ENCODE results near the gene SPTBN4. TPM values are rescaled to one million over a fixed set of nuclear protein-coding genes. Genes with fewer than 3 reads are reported as not detected.
"Not testable (repeated sequence)": the region's sequence is repeated elsewhere in the genome, so short reads cannot be mapped to it uniquely, and the experiment has no call there.

Gene SPTBN4
- total RNA-seq, 1 donor from 2014 or later: 0.20 TPM

DNA sequence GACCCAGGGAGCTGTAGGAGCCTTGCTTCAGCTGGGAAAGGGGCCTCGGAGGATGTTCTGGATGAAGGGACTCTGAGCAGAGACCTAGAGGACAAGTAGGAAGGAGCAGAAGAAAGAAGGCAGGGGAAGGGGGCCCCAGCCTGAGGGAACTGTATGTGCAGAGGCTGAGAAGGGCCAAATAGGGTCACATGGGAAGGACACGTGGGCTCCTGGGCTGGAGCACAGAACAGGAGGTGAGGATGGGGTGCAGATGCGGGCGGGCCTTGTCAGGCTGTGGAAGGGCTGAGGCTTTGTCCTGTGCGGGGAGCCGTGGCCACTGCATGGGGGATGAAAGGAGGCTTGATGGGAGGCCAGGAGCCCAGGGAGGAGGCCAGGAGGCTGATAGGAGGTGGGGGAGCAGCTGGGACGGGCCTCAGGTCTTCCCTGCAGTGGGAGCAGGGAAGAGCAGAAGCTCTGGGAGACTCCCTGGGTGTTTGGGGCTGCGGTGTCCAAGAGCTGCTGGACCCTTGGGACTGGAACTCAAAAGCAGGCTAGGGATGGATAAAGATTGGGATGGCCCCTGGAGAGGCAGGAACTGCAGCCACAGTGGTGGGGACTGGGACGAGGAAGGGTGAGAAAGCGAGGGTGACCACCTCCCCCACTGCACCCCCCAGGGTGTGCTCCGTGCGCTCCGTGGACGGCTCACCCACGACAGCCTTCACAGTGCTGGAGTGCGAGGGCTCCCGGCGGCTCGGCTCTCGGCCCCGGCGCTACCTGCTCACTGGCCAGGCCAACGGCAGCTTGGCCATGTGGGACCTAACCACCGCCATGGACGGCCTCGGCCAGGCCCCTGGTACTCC, 123.0 kb downstream of the SPTBN4 start:
- peak; percentile 2 for ATAC-seq

DNA sequence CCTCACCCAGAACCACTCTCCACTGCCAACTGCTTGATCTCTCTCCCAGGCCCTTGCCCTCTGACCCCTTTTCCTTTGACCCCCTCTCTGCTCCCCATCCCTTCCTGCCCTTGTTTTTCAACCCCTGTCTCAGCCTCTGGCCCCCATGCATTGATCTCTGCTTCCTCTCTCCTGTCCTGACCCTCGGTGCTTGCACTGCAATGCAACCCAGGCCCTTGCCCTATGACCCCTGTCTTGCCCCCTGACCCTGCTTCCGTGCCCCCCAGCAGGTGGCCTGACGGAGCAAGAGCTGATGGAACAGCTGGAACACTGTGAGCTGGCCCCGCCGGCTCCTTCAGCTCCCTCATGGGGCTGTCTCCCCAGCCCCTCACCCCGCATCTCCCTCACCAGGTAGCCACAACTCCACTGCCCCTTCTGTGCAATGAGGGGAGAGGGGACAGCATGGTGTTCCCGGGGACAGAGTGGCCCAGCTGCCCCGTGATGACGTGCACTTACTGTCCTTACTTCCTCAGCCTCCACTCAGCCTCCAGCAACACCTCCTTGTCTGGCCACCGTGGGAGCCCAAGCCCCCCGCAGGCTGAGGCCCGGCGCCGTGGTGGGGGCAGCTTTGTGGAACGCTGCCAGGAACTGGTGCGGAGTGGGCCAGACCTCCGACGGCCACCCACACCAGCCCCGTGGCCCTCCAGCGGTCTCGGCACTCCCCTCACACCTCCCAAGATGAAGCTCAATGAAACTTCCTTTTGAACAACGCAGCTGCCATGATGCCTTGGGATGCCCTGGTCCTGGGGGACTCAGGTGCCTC, 123.9 kb downstream of the SPTBN4 start:
- no peak for ATAC-seq

DNA sequence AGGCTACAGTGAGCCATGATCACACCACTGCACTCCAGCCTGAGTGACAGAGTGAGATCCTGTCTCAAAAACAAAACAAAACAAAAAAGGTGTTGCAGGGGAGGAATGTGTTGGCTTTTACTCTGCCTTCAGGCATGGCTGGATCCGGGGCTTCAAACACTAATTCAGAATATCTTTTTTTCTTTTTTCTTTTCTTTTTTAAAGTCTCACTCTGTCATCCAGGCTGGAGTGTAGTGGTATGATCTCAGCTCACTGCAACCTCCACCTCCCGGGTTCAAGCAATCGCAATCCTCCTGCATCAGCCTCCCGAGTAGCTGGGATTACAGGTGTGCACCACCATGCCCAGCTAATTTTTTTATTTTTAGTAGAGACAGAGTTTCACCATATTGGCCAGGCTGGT, 124.9 kb downstream of the SPTBN4 start:
- not testable (repeated sequence) for ATAC-seq

DNA sequence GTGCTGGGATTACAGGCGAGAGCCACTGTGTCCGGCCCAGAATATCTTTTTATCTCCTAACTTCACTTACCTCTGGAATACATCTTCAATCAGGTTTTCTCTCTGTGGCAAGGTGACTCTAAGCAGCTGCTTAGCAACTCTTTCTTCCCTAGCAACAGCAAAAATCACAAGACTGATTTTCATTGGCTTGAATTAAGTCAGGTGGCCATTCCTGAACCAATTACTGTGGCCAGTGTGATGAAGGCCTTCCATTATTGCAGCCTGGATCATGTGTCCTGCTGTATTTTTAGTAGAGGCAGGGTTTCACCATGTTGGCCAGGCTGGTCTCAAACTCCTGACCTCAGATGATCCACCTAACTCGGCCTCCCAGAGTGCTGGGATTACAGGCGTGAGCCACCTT, 125.4 kb downstream of the SPTBN4 start:
- peak; percentile 45 for ATAC-seq

- no peak for ATAC-seq
These were observed 127.5 kb downstream of the SPTBN4 start for GRCh38 chr19:40594255-40594654.

DNA sequence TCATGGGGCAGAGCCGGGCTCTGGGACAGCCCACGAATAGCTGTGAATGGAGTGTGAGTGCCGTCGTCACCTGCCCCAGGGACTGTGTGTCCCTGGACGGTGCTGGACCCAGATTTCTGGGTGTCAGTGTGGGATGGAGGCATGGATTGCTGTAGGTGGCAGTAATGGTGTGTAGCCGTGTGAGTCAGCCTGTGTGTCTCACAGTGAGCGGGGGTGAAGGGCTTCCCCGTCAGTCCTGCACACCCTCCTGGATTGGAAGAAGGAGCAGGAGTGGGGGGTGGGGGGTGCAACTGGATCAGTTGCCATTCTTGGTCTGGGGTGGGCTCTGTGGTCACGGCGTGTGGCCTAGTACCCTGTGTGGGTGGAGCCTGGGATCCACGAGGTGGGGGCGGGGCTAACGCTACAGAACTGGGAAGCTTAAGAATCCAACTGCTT, 127.9 kb downstream of the SPTBN4 start:
- no peak for ATAC-seq

DNA sequence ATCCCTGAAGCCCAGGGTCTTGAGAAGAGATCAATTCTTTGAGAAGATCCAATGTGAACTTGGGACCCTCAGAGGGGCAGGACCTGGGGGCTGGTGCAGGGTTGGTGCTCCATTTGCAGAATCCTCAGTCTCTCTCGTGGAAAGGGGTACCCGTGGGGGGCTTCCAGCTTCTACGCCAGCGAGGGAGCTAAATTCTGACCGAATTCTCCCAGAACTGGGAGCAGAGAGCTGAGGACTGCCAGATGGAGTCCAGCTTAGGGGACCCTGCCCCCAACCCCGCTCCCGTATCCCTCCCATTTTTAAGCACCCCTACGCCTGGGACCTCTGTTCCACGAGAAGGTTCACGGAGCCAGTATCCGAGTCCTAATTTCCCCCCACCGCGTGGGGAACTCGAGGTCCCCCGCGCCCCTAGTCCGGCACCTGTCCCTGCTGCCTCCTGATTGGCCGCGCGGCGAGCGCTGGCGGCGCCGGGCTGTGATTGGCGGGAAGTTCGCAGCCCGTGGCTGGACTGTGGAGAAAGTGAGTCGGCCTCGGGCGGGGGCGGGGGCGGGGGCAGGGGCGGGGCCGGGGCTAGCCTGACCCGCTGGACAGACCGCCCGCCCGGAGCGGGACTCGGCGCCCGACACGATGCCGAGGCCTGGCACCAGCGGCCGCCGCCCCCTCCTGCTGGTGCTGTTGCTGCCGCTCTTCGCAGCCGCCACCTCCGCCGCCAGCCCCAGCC, 130.0 kb downstream of the SPTBN4 start:
- no peak for ATAC-seq

- ATAC-seq: no peak
These were observed 130.6 kb downstream of the SPTBN4 start for GRCh38 chr19:40597329-40597838.

DNA sequence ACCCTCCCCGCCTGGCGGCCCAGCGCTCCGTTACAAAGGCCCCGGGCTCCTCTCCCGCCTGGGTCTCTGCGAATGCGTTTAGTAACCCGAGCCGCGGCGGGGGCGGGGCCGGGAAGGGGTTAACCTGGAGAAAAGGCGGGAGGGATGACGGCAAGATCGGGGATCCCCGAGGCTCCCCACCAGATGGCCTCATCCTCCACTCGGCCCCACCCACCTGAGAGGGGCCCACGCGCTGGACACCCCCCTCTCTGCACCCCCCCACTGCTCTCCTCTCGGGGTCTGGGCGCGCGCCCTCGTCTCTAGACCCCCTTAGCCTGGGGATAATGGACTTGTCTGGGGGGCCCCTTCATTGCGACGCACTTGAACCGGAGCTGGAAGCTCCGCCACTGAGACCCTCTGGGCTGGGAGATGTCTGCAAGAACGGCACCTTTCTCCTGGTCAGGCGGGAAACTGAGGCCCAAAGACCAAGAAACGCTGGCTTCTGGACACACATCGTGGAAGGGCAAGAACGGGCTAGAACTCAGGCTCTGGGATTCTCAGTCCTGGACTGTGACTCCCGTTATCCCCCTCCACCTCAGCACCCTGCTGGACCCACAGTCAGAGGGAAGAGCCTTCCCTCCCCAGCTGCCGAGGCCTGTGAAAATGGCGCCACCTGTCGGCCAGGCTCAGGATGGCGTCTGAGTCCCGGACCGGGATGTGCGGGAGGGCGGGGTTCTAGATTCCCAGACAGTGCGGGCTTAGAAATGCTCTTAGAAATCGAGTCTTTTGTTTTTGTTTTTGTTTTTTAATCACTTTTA, 131.5 kb downstream of the SPTBN4 start:
- peak; percentile 48 for ATAC-seq

GRCh38 chr19:40598918-40599307, 132.1 kb downstream of the SPTBN4 start:
- ATAC-seq: no peak

DNA sequence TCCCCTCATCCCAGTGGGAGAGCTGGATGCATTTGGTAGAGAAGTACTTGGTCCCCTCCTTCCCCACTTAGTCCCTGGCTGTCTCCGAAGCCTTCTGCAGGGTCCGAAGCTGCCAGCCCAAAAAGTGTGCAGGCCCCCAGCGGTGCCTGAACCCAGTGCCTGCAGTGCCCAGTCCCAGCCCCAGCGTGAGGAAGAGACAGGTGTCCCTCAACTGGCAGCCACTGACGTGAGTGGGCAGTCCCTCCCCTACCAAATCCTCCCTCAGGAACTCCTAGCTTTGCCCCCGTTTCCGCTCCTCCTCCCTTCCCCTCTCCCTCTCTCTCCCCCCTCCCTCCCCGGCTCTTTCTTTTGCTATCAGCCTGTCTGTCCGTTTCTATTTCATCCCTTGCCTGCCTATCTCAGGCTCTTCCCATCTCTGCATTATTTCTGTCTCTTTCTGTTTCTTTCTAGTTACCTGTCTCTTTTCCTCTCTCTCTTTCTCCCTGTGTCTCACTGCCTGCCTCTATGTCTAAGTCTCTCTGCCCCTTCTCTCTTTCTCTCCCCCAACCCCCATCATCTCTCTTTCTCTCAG, 132.6 kb downstream of the SPTBN4 start:
- ATAC-seq: no peak

DNA sequence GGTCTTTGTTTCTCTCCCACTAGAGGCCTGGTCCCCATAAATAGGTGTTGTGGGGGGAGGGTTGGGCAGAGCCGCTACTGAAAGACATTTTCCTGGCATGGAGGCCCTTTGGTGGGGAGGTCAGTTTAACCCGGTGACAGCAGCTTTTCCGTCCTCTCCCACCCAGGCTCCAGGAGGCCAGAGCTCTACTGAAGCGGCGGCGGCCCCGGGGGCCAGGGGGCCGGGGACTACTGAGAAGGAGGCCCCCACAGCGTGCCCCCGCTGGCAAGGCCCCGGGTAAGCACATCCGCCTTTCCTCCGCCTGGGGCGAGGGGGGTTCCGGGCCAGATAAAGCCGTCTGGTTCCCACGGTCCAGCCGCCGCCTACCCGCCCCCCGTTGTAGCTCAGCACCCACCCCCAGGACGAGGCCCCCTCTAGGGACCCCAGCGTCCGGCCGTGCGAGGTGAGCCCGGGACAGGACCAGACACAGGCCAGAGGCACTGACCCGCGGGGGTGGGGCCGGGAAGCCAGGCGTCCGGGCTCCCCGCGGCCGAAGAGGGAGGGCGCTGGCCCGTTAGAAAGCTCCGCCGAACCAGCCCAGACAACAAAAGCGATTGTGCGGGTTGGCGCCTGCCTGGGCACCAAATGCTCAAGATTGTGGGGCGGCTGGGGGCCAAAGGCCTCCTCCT, 133.2 kb downstream of the SPTBN4 start:
- ATAC-seq: no peak

DNA sequence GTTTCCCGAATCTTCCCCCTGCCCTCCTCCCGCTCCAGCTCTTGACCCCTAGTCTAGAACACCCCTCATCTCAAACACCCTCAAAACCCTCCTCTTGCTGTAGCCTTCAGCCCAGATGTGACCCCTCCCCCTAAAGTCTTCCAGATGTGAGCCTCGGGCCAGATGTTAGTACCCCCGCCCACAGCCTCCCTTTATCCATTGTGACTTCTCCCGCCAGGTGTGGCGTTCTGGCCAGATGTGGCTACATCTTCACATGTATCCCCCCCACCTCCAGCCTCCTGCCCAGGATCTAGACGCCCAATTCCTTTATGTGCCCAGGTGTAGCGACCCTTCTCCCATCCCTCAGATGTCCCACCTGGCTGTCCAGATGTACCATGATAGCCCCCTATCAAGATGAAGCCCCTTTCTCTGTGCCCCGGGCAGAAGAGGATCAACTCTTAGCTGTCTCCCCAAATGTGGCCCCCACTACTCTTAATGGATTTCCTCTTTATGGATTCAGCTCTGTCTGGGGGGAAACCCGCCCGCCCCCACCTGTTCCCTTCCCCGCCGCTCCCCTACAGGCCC, 133.9 kb downstream of the SPTBN4 start:
- no peak for ATAC-seq

- no peak for ATAC-seq
These were observed 134.6 kb downstream of the SPTBN4 start, which contains the start of gene LTBP4 for GRCh38 chr19:40601134-40601974. LTBP4 (plus strand) TSS chr19:40601369; CDS start chr19:40601388, 19 bp downstream.

GRCh38 chr19:40603071-40603388, 136.2 kb downstream of the SPTBN4 start:
- ATAC-seq: no peak

DNA sequence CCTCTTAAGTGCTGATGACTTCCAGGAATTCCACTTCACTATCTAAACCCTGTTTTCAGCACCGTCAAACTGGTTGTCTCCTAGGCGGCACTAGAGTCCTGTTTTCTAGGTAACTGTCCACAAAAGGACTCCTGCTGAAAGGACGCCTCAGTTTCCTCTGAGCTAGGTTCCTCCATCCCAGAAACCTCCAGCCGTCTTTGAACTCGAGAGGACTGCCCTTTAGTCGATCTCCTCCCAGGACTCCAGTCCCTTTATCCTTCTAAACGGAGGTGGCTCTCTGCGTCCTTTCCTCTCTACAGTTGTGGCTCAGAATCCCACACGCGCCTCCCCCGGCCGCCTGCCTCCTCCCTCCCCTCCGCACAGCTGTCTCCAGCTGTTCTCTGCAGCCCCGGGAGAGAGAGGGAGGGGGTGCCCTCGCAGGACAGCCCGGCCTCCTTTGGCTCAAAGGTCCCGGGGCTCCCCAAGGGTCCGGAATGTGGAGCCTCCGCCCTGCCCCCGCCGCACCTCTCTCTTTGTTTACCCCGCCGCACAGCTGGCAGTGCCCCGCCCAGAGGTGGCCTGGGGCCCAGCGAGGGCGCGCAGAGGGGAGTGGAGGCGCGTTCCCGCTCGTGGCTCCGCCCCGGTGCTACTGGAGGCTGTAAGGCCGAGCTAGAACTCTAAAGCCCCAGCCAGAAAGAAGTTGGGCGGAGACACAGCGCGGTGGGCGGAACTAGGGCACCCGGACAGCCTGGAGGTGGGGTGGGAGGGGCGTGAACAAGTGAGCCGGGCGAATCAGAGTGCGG, 136.8 kb downstream of the SPTBN4 start:
- ATAC-seq: peak; percentile 71

DNA sequence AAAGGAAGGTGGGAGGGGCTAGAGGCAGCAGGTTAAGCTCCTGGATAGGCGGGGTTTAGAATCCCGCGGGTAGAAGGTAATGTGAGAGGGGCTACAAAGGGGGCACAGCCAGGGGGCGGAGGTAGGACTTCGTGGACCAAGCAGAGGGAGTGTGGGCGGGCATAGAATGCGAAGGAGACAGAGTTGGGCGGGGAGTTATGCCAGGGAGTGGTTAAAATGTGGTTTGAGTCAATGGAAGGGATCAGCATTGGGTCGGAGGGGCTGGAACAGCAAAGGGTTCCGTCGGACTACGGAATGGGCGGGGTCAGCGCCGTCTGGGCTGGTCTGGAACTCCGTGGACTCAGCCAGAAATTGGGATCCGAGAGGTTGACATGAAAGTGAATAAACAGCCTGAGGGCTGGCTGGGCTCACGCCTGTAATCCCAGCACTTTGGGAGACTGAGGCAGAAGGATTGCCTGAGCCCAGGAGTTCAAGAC, 137.4 kb downstream of the SPTBN4 start:
- ATAC-seq: no peak

DNA sequence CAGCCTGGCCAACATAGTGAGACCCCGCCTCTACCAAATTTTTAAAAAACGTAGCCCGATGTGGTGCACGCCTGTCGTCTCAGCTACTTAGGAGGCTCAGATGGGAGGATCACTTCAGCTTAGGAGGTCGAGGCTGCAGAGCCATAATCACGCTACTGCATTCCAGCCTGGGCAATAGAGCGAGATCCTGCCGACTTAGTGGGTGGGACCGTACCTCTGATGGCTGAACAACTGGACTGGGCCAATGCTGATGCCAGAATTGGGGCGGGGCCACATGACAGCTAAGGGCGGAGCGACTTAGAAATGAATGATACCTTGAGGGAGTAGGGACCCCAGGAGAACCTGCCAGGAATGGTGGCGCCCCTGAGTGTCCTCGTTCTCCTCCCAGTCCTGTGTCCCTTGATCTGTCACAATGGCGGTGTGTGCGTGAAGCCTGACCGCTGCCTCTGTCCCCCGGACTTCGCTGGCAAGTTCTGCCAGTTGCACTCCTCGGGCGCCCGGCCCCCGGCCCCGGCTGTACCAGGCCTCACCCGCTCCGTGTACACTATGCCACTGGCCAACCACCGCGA, 137.9 kb downstream of the SPTBN4 start:
- no peak for ATAC-seq

Data from esophagus mucosa (tissue), 1 donor.